PC-9 (cell line): ENCODE measurements around the gene FAM171A2.

ENCODE experiments used
- EZH2 ChIP-seq: fragments of 200-600 bp; sonication (generic); IDR thresholded peaks from 2 replicates; pipeline ENCODE4 v1.8.0; 2017; ENCODE audit warnings: antibody characterized with exemption, low read depth
- TF ChIP-seq, protein P1 (sequence below): fragments of 200-600 bp; sonication (generic); conservative IDR thresholded peaks from 2 replicates; pipeline ENCODE4 v1.6.1; 2017; ENCODE audit warnings: mixed run types, antibody characterized with exemption, mild to moderate bottlenecking, moderate library complexity

DNA sequence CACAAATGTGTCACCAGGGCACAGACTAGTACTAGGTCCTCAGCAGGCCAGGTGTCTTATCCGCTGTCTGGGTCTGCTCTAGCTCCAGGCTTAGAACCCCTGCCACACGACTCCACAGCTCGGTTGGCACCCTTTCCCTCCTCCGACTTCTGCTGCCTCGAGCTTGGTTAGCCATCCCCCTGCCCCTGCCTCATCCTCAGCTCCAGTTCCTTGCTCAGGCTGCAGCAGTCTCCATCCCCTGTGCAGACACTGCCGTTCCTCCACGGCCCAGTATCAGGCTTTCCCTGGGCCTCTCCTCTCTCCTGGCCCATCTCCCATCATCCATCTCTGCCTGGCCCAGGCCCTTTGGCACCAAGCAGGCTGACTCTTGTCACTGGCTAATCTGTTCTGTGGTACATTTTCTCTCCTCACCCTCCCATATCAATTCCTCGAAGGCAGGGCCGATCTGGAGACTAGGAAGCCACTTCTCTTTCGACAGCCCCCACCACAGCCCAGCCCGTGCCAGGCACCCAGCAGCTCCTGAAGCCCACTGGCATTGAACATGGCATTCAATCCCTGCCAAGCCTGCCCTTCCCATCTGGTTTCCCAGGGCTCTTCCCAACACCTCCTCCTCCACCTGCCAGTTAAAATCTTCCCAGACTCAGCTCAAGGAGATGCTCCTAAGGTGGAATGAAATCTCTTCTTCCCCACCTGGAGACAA, 20.0 kb downstream of the FAM171A2 start:
- TF ChIP-seq, protein P1, sequence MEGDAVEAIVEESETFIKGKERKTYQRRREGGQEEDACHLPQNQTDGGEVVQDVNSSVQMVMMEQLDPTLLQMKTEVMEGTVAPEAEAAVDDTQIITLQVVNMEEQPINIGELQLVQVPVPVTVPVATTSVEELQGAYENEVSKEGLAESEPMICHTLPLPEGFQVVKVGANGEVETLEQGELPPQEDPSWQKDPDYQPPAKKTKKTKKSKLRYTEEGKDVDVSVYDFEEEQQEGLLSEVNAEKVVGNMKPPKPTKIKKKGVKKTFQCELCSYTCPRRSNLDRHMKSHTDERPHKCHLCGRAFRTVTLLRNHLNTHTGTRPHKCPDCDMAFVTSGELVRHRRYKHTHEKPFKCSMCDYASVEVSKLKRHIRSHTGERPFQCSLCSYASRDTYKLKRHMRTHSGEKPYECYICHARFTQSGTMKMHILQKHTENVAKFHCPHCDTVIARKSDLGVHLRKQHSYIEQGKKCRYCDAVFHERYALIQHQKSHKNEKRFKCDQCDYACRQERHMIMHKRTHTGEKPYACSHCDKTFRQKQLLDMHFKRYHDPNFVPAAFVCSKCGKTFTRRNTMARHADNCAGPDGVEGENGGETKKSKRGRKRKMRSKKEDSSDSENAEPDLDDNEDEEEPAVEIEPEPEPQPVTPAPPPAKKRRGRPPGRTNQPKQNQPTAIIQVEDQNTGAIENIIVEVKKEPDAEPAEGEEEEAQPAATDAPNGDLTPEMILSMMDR: no peak
- no peak for TF ChIP-seq EZH2
